B cell (primary cell): ENCODE results near the gene TSC2. TPM values are rescaled to one million over a fixed set of nuclear protein-coding genes. Genes with fewer than 3 reads are reported as not detected.

Experiments used
- ATAC-seq: fragments of 200-7000 bp; cut with Tn5 transposase; one replicate; pipeline ENCODE4 v1.10.0; 2021; ENCODE audit warnings: low read depth, mild to moderate bottlenecking, moderate number of reproducible peaks, moderate library complexity
- CTCF ChIA-PET: fragments of 350-600 bp; sonication (Branson Sonifier 250); formaldehyde crosslinking; loops from one replicate; lab custom pipeline; 2021; ENCODE audit warnings: antibody characterized with exemption, inconsistent platforms; lab: Charles Lee
- POLR2A ChIA-PET: fragments of 350-600 bp; sonication (Branson Sonifier 250); formaldehyde crosslinking; loops from one replicate; lab custom pipeline; 2021; ENCODE audit warnings: antibody characterized with exemption; lab: Charles Lee
- DNase-seq: peaks from one replicate; pipeline ENCODE4 v3.0.0; 2013
- H2AFZ ChIP-seq: 2 replicates; pipeline ENCODE4 v1.6.1; 2012; ENCODE audit warnings: mild to moderate bottlenecking, low read depth, low read length; ENCODE audit not compliant: insufficient read depth, poor library complexity, severe bottlenecking
- H3K27ac ChIP-seq, 2 donors: 1 replicate in 1 of 2; 2 replicates in 1 of 2; pipeline ENCODE4 v1.5.1; 2012 to 2013; ENCODE audit warnings: low read length in 2 of 2, mild to moderate bottlenecking in 2 of 2, moderate library complexity in 1 of 2
- H3K27me3 ChIP-seq, 4 experiments: fragments of 200-600 bp in 1 of 4; sonication (generic) in 1 of 4; replicated peaks in 1 of 4; 1 replicate in 2 of 4; 2 replicates in 2 of 4; pipeline versions ENCODE4 v1.6.1 to v1.7.0; 2013 to 2016; ENCODE audit warnings: low read length in 3 of 4, mild to moderate bottlenecking in 2 of 4, mixed read lengths in 1 of 4, moderate library complexity in 1 of 4; ENCODE audit not compliant: insufficient read depth in 4 of 4, control insufficient read depth in 3 of 4; ENCODE audit errors: control extremely low read depth in 1 of 4
- H3K36me3 ChIP-seq, 2 experiments: replicated peaks in 1 of 2; 1 replicate in 1 of 2; 2 replicates in 1 of 2; pipeline versions ENCODE4 v1.6.1 to v1.7.1; 2013; ENCODE audit warnings: low read length in 1 of 2; ENCODE audit not compliant: insufficient read depth in 2 of 2, control insufficient read depth in 1 of 2; ENCODE audit errors: control extremely low read depth in 1 of 2, extremely low read depth in 1 of 2
- H3K4me1 ChIP-seq, 2 donors: fragments of 200-600 bp in 1 of 2; sonication (generic) in 1 of 2; 1 replicate in 1 of 2; 2 replicates in 1 of 2; pipeline versions ENCODE4 v1.5.1 to v1.6.1; 2013 to 2017; ENCODE audit warnings: low read length in 2 of 2; ENCODE audit not compliant: control insufficient read depth in 2 of 2, insufficient read depth in 2 of 2
- H3K4me2 ChIP-seq: replicated peaks from 2 replicates; pipeline ENCODE3; 2012; ENCODE audit warnings: mild to moderate bottlenecking, low read depth, low read length; ENCODE audit not compliant: poor library complexity, severe bottlenecking
- H3K4me3 ChIP-seq, 5 experiments: fragments of 200-600 bp in 1 of 5; sonication (generic) in 1 of 5; 1 replicate in 3 of 5; 2 replicates in 2 of 5; pipeline versions ENCODE4 v1.5.1 to v1.7.0; 2011 to 2016; ENCODE audit warnings: low read length in 4 of 5, mild to moderate bottlenecking in 4 of 5, low read depth in 2 of 5, control low read depth in 1 of 5, moderate library complexity in 1 of 5; ENCODE audit not compliant: insufficient read depth in 1 of 5; ENCODE audit errors: control extremely low read depth in 1 of 5, extremely low read depth in 1 of 5
- H3K79me2 ChIP-seq: fragments of 200-600 bp; sonication (generic); one replicate; pipeline ENCODE4 v1.6.0; 2016; ENCODE audit warnings: low read length; ENCODE audit not compliant: control insufficient read depth, insufficient read depth
- H3K9ac ChIP-seq: fragments of 200-600 bp; sonication (generic); 2 replicates; pipeline ENCODE4 v1.6.1; 2017; ENCODE audit warnings: mild to moderate bottlenecking, low read length, moderate library complexity
- H3K9me3 ChIP-seq, 3 donors: one replicate each; pipeline versions ENCODE4 v1.6.1 to v1.7.1; 2013; ENCODE audit warnings: low read length in 2 of 3; ENCODE audit not compliant: control insufficient read depth in 2 of 3, insufficient read depth in 1 of 3; ENCODE audit errors: control extremely low read depth in 1 of 3
- H4K20me1 ChIP-seq: 2 replicates; pipeline ENCODE4 v1.6.0; 2012; ENCODE audit warnings: mild to moderate bottlenecking, low read length; ENCODE audit not compliant: insufficient read depth, control insufficient read depth, poor library complexity, severe bottlenecking
- H3K27ac Mint-ChIP-seq: one replicate; pipeline ENCODE4 v1.8.0; 2021; ENCODE audit warnings: mixed read lengths
- H3K27me3 Mint-ChIP-seq: one replicate; pipeline ENCODE4 v1.8.0; 2021; ENCODE audit warnings: mixed read lengths
- H3K4me1 Mint-ChIP-seq: one replicate; pipeline ENCODE4 v1.8.0; 2021; ENCODE audit warnings: mixed read lengths
- H3K4me3 Mint-ChIP-seq: one replicate; pipeline ENCODE4 v1.8.0; 2021; ENCODE audit warnings: mixed read lengths
- H3K9me3 Mint-ChIP-seq: one replicate; pipeline ENCODE4 v1.8.0; 2022; ENCODE audit warnings: mixed read lengths; ENCODE audit not compliant: insufficient read depth
- EZH2 ChIP-seq: IDR thresholded peaks from 2 replicates; pipeline ENCODE4 v1.6.1; 2012; ENCODE audit warnings: borderline replicate concordance, low read depth, mild to moderate bottlenecking, moderate library complexity, low read length; ENCODE audit not compliant: insufficient read depth, poor library complexity, severe bottlenecking
- WGBS: methylation state at CpG from one replicate; pipeline ENCODE4 v1.1.5; 2013; ENCODE audit warnings: missing lambda C conversion rate; ENCODE audit not compliant: insufficient coverage; 5-methylcytosine and 5-hydroxymethylcytosine counted together
- intact Hi-C: fragments of 100-400 bp; cut with micrococcal nuclease; formaldehyde crosslinking; loops from one replicate; pipeline ENCODE4 v1.10.0; 2022
- polyA plus RNA-seq: library from polyadenylated mRNA; depleted of rRNA; stranded (reverse); fragments of >200 nt; gene quantifications from 2 replicates; pipeline ENCODE4 v1.2.3, GENCODE V29; 2012
- total RNA-seq, 2 donors: library from RNA; stranded (reverse); fragments of 120-200 nt in 1 of 2; gene quantifications; 1 replicate in 1 of 2; 2 replicates in 1 of 2; pipeline versions ENCODE4 v1.2.3 to v1.2.4, GENCODE V29; 2013 to 2022
- TF ChIP-seq, protein P1 (sequence below): fragments of 200-600 bp; IDR thresholded peaks from one replicate; pipeline ENCODE4 v1.8.0; 2022; ENCODE audit warnings: antibody characterized with exemption, mild to moderate bottlenecking

TSC2 gene
- total and polyA plus RNA-seq, 2 donors (not counting 1 experiment from before 2014, with no cell fraction given): 128 to 194 TPM

DNA sequence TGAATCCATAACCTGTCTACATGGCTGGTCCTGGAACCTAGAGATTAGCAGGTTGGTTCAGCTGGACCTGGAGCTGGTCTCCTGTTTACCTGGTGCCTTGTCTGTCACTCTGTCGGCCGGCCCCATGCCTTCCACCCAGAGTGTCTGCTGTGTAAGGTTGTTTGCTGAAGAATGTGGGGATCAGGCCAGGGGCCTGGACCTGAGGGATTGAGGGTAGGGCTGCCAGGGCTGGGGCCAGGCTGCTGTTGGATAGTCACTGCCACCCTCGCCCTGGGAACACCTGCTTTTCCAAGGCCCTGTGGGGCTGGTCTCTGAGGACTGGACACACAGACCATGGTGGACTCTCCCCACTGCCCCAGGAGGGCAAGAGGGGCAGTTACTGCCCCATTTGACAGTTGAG is 19.6 kb upstream of the TSC2 start:
- TF ChIP-seq, protein P1, sequence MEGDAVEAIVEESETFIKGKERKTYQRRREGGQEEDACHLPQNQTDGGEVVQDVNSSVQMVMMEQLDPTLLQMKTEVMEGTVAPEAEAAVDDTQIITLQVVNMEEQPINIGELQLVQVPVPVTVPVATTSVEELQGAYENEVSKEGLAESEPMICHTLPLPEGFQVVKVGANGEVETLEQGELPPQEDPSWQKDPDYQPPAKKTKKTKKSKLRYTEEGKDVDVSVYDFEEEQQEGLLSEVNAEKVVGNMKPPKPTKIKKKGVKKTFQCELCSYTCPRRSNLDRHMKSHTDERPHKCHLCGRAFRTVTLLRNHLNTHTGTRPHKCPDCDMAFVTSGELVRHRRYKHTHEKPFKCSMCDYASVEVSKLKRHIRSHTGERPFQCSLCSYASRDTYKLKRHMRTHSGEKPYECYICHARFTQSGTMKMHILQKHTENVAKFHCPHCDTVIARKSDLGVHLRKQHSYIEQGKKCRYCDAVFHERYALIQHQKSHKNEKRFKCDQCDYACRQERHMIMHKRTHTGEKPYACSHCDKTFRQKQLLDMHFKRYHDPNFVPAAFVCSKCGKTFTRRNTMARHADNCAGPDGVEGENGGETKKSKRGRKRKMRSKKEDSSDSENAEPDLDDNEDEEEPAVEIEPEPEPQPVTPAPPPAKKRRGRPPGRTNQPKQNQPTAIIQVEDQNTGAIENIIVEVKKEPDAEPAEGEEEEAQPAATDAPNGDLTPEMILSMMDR: no peak
- no peak for TF ChIP-seq EZH2
- H3K9me3 ChIP-seq: peaks cover 0 to 13% (median 0%) of the 10 kb centered on the region in 3 donors
- ATAC-seq (no peak), DNase-seq (no peak)
- no peaks in the 10 kb centered on the region for H3K79me2 ChIP-seq
- Mint-ChIP-seq H3K9me3 (no peaks in the 10 kb centered on the region), H3K4me3 (peak overlapping the region; percentile 55), H3K27me3 (peaks cover 10% of the 10 kb centered on the region), H3K4me1 (peaks cover 11% of the 10 kb centered on the region), H3K27ac (no peak overlapping the region)
- no peak overlapping the region for H3K4me3 ChIP-seq
- peaks cover 0 to 44% (median 16%) of the 10 kb centered on the region in 4 experiments for H3K27me3 ChIP-seq
- H4K20me1 ChIP-seq: no peaks in the 10 kb centered on the region
- H3K4me1 ChIP-seq: peaks cover 18 to 23% of the 10 kb centered on the region in 2 donors
- ChIA-PET POLR2A (no interaction called here), CTCF (interaction anchor here (0.6 to 2.2 kb wide), 6 partner anchors 11 to 473 kb away, joined by 3 to 9 read pairs (median 4); partner anchors contain the start of genes NTHL1, TRAF7 and TSC2)
- H3K27ac ChIP-seq: no peak overlapping the region
- no peaks in the 10 kb centered on the region for H3K36me3 ChIP-seq
- H3K9ac ChIP-seq: no peak overlapping the region
- no peak overlapping the region for H2AFZ ChIP-seq
- 89% methylated on average over 3 of the region's 3 CpGs for WGBS
- intact Hi-C loops: loop anchor here (10.0 kb wide), 2 partner anchors 227 to 477 kb away; partner anchors contain the start of gene ECI1
- no peak overlapping the region for H3K4me2 ChIP-seq

DNA sequence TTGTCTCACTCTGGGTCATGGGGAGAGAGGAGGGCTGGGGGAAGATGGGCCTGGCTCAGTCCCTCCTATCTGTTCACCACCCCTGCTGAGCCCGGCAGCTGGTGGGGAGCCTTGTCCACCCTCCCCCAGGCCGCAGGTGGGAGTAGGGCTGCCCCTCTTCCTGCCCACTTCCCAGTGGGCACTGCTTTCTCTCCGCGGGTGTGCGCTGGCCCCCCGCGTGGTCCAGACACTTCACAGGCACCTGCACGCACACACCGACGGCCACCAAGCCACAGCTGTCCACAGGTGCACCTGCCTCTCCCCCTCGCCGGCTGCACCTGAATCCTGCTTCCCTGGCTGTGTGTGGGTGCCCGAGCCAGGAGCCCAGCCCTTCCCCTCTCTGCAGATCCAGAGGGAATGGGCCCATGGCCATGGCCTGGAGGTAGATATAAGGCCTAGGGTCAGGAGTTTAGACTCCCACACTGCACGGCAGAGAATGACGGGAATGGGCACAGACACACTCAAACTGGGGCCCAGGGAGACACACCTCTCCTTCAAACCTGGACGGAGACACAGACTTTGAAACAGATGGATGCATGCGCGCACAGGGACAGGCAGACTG is 19.1 kb upstream of the TSC2 start:
- intact Hi-C loops: loop anchor here (10.0 kb wide), 2 partner anchors 226 to 476 kb away; partner anchors contain the start of gene ECI1
- TF ChIP-seq EZH2: no peak
- TF ChIP-seq, protein P1: no peak
- no peak overlapping the region for H3K4me2 ChIP-seq
- H3K9ac ChIP-seq: no peak overlapping the region
- POLR2A ChIA-PET: no interaction called here
- Mint-ChIP-seq H3K4me1 (peaks cover 8% of the 10 kb centered on the region), H3K27me3 (peaks cover 10% of the 10 kb centered on the region), H3K9me3 (no peaks in the 10 kb centered on the region), H3K4me3 (no peak overlapping the region), H3K27ac (no peak overlapping the region)
- H3K79me2 ChIP-seq: no peaks in the 10 kb centered on the region
- WGBS: 83% methylated on average over 17 of the region's 18 CpGs
- peaks cover 0 to 13% (median 0%) of the 10 kb centered on the region in 3 donors for H3K9me3 ChIP-seq
- no peaks in the 10 kb centered on the region for H3K36me3 ChIP-seq
- no peak overlapping the region for H3K27ac ChIP-seq
- no peaks in the 10 kb centered on the region for H4K20me1 ChIP-seq
- H3K4me3 ChIP-seq: no peak overlapping the region
- CTCF ChIA-PET: interaction anchor here (0.6 to 2.2 kb wide), 4 partner anchors 12 to 473 kb away, joined by 3 to 9 read pairs (median 4); partner anchors contain the start of gene TRAF7
- ATAC-seq (no peak), DNase-seq (no peak)
- H3K27me3 ChIP-seq: peaks cover 0 to 44% (median 15%) of the 10 kb centered on the region in 4 experiments
- no peak overlapping the region for H2AFZ ChIP-seq
- H3K4me1 ChIP-seq: peaks cover 14 to 19% of the 10 kb centered on the region in 2 donors
